Keratinocyte (primary cell): ENCODE results near the gene IMPACT.

Experiments
- EZH2 ChIP-seq: IDR thresholded peaks from one replicate; pipeline ENCODE4 v1.6.1; 2012; ENCODE audit warnings: inconsistent platforms, mild to moderate bottlenecking, low read length, moderate library complexity
- TF ChIP-seq, protein P1 (sequence below), 3 experiments: IDR thresholded peaks in 1 of 3; conservative IDR thresholded peaks in 1 of 3; optimal IDR thresholded peaks in 1 of 3; 2 replicates in 2 of 3; 3 replicates in 1 of 3; pipeline versions ENCODE3 to v1.5.1; 2011; ENCODE audit warnings: low read length in 3 of 3, mild to moderate bottlenecking in 3 of 3, moderate library complexity in 2 of 3, control low read depth in 1 of 3, inconsistent platforms in 1 of 3; ENCODE audit not compliant: insufficient read depth in 2 of 3; ENCODE audit errors: extremely low read depth in 1 of 3

- TF ChIP-seq, protein P1, sequence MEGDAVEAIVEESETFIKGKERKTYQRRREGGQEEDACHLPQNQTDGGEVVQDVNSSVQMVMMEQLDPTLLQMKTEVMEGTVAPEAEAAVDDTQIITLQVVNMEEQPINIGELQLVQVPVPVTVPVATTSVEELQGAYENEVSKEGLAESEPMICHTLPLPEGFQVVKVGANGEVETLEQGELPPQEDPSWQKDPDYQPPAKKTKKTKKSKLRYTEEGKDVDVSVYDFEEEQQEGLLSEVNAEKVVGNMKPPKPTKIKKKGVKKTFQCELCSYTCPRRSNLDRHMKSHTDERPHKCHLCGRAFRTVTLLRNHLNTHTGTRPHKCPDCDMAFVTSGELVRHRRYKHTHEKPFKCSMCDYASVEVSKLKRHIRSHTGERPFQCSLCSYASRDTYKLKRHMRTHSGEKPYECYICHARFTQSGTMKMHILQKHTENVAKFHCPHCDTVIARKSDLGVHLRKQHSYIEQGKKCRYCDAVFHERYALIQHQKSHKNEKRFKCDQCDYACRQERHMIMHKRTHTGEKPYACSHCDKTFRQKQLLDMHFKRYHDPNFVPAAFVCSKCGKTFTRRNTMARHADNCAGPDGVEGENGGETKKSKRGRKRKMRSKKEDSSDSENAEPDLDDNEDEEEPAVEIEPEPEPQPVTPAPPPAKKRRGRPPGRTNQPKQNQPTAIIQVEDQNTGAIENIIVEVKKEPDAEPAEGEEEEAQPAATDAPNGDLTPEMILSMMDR (optimal IDR thresholded peaks at IDR 0.05 in 1 of 3, IDR thresholded peaks at IDR 0.05 in 1 of 3, conservative IDR thresholded peaks at IDR 0.05 in 1 of 3; ENCODE audit: extremely low read depth in 1 of 3, insufficient read depth in 2 of 3, low read length in 3 of 3) = no peak
- TF ChIP-seq EZH2 = no peak
Measured at GRCh38 chr18:24436939-24437338, 10.5 kb downstream of the IMPACT start.
